WERI-Rb-1 (cell line): ENCODE data around the gene ZNF649.

Source experiments
- DNase-seq: peaks from one replicate; pipeline ENCODE4 v3.0.0-alpha.2; 2020
- H3K27ac ChIP-seq: fragments of 250-450 bp; sonication (Bioruptor Pico); 2 replicates; pipeline ENCODE4 v1.5.1; 2020; ENCODE audit warnings: mild to moderate bottlenecking, moderate library complexity
- H3K27me3 ChIP-seq: fragments of 250-450 bp; sonication (Bioruptor Pico); 2 replicates; pipeline ENCODE4 v1.5.1; 2021; ENCODE audit warnings: mild to moderate bottlenecking, low read depth, moderate library complexity; ENCODE audit not compliant: insufficient read depth, severe bottlenecking
- H3K36me3 ChIP-seq: fragments of 250-450 bp; sonication (Bioruptor Pico); 2 replicates; pipeline ENCODE4 v1.5.1; 2020; ENCODE audit warnings: mild to moderate bottlenecking, moderate library complexity
- H3K4me3 ChIP-seq: 2 replicates; pipeline ENCODE4 v1.5.1; 2011; ENCODE audit warnings: low read depth, mild to moderate bottlenecking, control low read depth, low read length
- H3K9me3 ChIP-seq: fragments of 250-450 bp; sonication (Bioruptor Pico); 2 replicates; pipeline ENCODE4 v1.5.1; 2021; ENCODE audit warnings: mild to moderate bottlenecking, moderate library complexity; ENCODE audit not compliant: severe bottlenecking
- CTCF ChIP-seq: IDR thresholded peaks from 2 replicates; pipeline ENCODE4 v1.5.1; 2011; ENCODE audit warnings: low read depth, mild to moderate bottlenecking, control low read depth, inconsistent platforms, low read length

Gene ZNF649

GRCh38 chr19:51904331-51905165, at the start of gene ZNF649:
Gene ZNF649, minus strand, starts transcription at chr19:51905017. Its CDS starts 4,910 bp downstream, at chr19:51900107.
- Histone ChIP-seq H3K27me3 (no peaks in the 10 kb centered on the region), H3K9me3 (no peaks in the 10 kb centered on the region), H3K36me3 (peaks cover 35% of the 10 kb centered on the region), H3K27ac (peak within 1 kb of the TSS; percentile 93), H3K4me3 (peak within 1 kb of the TSS; percentile 98)
- peak; percentile 87 for DNase-seq
- TF ChIP-seq CTCF: no peak

GRCh38 chr19:51948975-51949374, 44.2 kb upstream of the ZNF649 start:
- Histone ChIP-seq H3K4me3 (peak overlapping the region; percentile 52), H3K27ac (peak overlapping the region; percentile 32), H3K27me3 (no peaks in the 10 kb centered on the region), H3K36me3 (peaks cover 20% of the 10 kb centered on the region), H3K9me3 (peaks cover 39% of the 10 kb centered on the region)
- DNase-seq: peak; percentile 71
- TF ChIP-seq CTCF: no peak

GRCh38 chr19:51946602-51947001, 41.8 kb upstream of the ZNF649 start:
- peaks cover 43% of the 10 kb centered on the region for H3K36me3 ChIP-seq
- no peak overlapping the region for H3K4me3 ChIP-seq
- no peak overlapping the region for H3K27ac ChIP-seq
- H3K27me3 ChIP-seq: no peaks in the 10 kb centered on the region
- H3K9me3 ChIP-seq: peaks cover 37% of the 10 kb centered on the region
- no peak for TF ChIP-seq CTCF
- no peak for DNase-seq

- no peak for TF ChIP-seq CTCF
- H3K9me3 ChIP-seq: peaks cover 36% of the 10 kb centered on the region
- H3K36me3 ChIP-seq: peaks cover 60% of the 10 kb centered on the region
- no peak for DNase-seq
- no peak overlapping the region for H3K27ac ChIP-seq
- H3K27me3 ChIP-seq: no peaks in the 10 kb centered on the region
- no peak overlapping the region for H3K4me3 ChIP-seq
Measured at GRCh38 chr19:51944798-51945552, 40.2 kb upstream of the ZNF649 start.

GRCh38 chr19:51938936-51939335, 34.1 kb upstream of the ZNF649 start:
- H3K4me3 ChIP-seq: no peak overlapping the region
- H3K9me3 ChIP-seq: peaks cover 14% of the 10 kb centered on the region
- H3K27me3 ChIP-seq: no peaks in the 10 kb centered on the region
- no peak overlapping the region for H3K27ac ChIP-seq
- DNase-seq: no peak
- TF ChIP-seq CTCF: no peak
- H3K36me3 ChIP-seq: peaks cover 88% of the 10 kb centered on the region
